Measurements from ENCODE around the gene FAM171A1.

FAM171A1 gene

DNA sequence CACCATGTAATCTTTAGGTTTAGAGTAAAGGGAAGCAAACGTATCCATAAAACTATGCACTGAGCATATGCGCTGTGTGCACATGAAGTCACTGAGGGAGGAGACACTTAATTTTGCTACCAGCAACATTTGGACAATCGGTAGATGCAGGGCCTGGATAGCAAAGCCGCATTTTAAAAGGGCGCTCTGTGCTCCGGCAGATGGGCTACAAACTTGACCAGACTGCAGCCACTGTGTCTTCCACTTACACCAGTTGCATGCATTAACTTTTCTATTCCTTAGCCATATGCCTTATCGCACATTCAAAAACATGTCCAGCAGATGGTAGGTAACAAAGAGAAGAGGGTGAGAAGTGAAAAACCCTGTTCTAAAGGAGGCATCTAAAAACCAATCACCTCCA lies 18.3 kb downstream of the FAM171A1 start:
- Histone ChIP-seq H3K27me3 (ENCODE audit: low read depth, low read length) (no peaks in the 10 kb centered on the region), H3K4me1 (ENCODE audit: low read length) (no peaks in the 10 kb centered on the region), H3K9me3 (ENCODE audit: insufficient read depth, low read length) (no peaks in the 10 kb centered on the region), H3K4me3 (ENCODE audit: low read length) (no peak overlapping the region), H3K4me2 (ENCODE audit: low read length) (no peak overlapping the region), H2AFZ (ENCODE audit: low read depth, low read length) (no peak overlapping the region), H3K27ac (ENCODE audit: low read length) (no peak overlapping the region), H3K79me2 (ENCODE audit: low read length) (no peaks in the 10 kb centered on the region), H3K9ac (ENCODE audit: low read length) (no peak overlapping the region), H3K36me3 (replicated peaks; ENCODE audit: low read depth, low read length) (no peaks in the 10 kb centered on the region), H4K20me1 (ENCODE audit: insufficient read depth, low read length) (no peaks in the 10 kb centered on the region)
- TF ChIP-seq, protein P1, sequence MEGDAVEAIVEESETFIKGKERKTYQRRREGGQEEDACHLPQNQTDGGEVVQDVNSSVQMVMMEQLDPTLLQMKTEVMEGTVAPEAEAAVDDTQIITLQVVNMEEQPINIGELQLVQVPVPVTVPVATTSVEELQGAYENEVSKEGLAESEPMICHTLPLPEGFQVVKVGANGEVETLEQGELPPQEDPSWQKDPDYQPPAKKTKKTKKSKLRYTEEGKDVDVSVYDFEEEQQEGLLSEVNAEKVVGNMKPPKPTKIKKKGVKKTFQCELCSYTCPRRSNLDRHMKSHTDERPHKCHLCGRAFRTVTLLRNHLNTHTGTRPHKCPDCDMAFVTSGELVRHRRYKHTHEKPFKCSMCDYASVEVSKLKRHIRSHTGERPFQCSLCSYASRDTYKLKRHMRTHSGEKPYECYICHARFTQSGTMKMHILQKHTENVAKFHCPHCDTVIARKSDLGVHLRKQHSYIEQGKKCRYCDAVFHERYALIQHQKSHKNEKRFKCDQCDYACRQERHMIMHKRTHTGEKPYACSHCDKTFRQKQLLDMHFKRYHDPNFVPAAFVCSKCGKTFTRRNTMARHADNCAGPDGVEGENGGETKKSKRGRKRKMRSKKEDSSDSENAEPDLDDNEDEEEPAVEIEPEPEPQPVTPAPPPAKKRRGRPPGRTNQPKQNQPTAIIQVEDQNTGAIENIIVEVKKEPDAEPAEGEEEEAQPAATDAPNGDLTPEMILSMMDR (IDR thresholded peaks at IDR 0.05; ENCODE audit: low read depth, low read length), result no peak
- TF ChIP-seq EZH2phosphoT487 (IDR thresholded peaks at IDR 0.05; ENCODE audit: low read depth), result no peak

GRCh38 chr10:15352201-15352600 lies 18.9 kb downstream of the FAM171A1 start:
- Histone ChIP-seq H3K36me3 (replicated peaks; ENCODE audit: low read depth, low read length) (no peaks in the 10 kb centered on the region), H3K9me3 (ENCODE audit: insufficient read depth, low read length) (no peaks in the 10 kb centered on the region), H3K27ac (ENCODE audit: low read length) (no peak overlapping the region), H3K27me3 (ENCODE audit: low read depth, low read length) (no peaks in the 10 kb centered on the region), H3K9ac (ENCODE audit: low read length) (no peak overlapping the region), H3K4me1 (ENCODE audit: low read length) (no peaks in the 10 kb centered on the region), H3K4me2 (ENCODE audit: low read length) (no peak overlapping the region), H2AFZ (ENCODE audit: low read depth, low read length) (no peak overlapping the region), H3K4me3 (ENCODE audit: low read length) (no peak overlapping the region), H4K20me1 (ENCODE audit: insufficient read depth, low read length) (no peaks in the 10 kb centered on the region), H3K79me2 (ENCODE audit: low read length) (no peaks in the 10 kb centered on the region)
- TF ChIP-seq EZH2phosphoT487 (IDR thresholded peaks at IDR 0.05; ENCODE audit: low read depth), result no peak
- TF ChIP-seq, protein P1 (IDR thresholded peaks at IDR 0.05; ENCODE audit: low read depth, low read length), result no peak

- H3K79me2 ChIP-seq (ENCODE audit: low read length), result no peaks in the 10 kb centered on the region
- H3K27me3 ChIP-seq (ENCODE audit: low read depth, low read length), result no peaks in the 10 kb centered on the region
- H3K4me1 ChIP-seq (ENCODE audit: low read length), result no peaks in the 10 kb centered on the region
Observed at GRCh38 chr10:15351099-15351820, 19.8 kb downstream of the FAM171A1 start.

DNA sequence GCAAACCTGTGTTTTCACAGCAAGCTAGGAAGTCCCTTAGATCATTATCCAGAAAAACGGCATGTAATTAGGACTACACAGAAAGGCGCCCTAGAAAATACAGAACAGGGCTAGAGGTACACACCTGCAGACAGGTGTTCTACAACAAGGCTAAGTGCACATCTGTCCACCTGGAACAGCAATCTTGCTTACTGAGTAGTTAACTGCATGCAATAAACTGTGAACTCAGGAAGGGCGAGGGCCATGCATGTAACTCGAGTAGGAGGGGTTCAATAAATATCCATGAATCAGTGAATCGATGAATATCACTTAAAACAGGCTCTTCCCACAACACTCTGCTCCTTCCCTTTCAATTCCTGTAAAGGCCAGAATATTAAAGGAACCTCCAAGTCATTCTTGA lies 22.0 kb downstream of the FAM171A1 start:
- Histone ChIP-seq H3K4me3 (ENCODE audit: low read length) (no peak overlapping the region), H3K4me1 (ENCODE audit: low read length) (no peaks in the 10 kb centered on the region), H3K36me3 (replicated peaks; ENCODE audit: low read depth, low read length) (no peaks in the 10 kb centered on the region), H4K20me1 (ENCODE audit: insufficient read depth, low read length) (no peaks in the 10 kb centered on the region), H2AFZ (ENCODE audit: low read depth, low read length) (no peak overlapping the region), H3K9me3 (ENCODE audit: insufficient read depth, low read length) (no peaks in the 10 kb centered on the region), H3K79me2 (ENCODE audit: low read length) (no peaks in the 10 kb centered on the region), H3K4me2 (ENCODE audit: low read length) (no peak overlapping the region), H3K27ac (ENCODE audit: low read length) (no peak overlapping the region), H3K9ac (ENCODE audit: low read length) (no peak overlapping the region), H3K27me3 (ENCODE audit: low read depth, low read length) (no peaks in the 10 kb centered on the region)
- no peak for TF ChIP-seq EZH2phosphoT487 (IDR thresholded peaks at IDR 0.05; ENCODE audit: low read depth)
- TF ChIP-seq, protein P1 (IDR thresholded peaks at IDR 0.05; ENCODE audit: low read depth, low read length), result no peak

More at GRCh38 chr10:15351099-15351820, 19.8 kb downstream of the FAM171A1 start:
- no peak overlapping the region for H3K9ac ChIP-seq (ENCODE audit: low read length)
- H3K36me3 ChIP-seq (replicated peaks; ENCODE audit: low read depth, low read length), result no peaks in the 10 kb centered on the region
- no peak overlapping the region for H3K4me3 ChIP-seq (ENCODE audit: low read length)
- H3K9me3 ChIP-seq (ENCODE audit: insufficient read depth, low read length), result no peaks in the 10 kb centered on the region
- H3K27ac ChIP-seq (ENCODE audit: low read length), result no peak overlapping the region
- no peak for TF ChIP-seq EZH2phosphoT487 (IDR thresholded peaks at IDR 0.05; ENCODE audit: low read depth)
- TF ChIP-seq, protein P1 (IDR thresholded peaks at IDR 0.05; ENCODE audit: low read depth, low read length), result no peak
- H2AFZ ChIP-seq (ENCODE audit: low read depth, low read length), result no peak overlapping the region
- no peak overlapping the region for H3K4me2 ChIP-seq (ENCODE audit: low read length)
- H4K20me1 ChIP-seq (ENCODE audit: insufficient read depth, low read length), result no peaks in the 10 kb centered on the region

Data from OCI-LY3 (cell line).